ENCODE results near the gene BHLHA9.

The BHLHA9 gene

GRCh38 chr17:1286379-1287106 lies 16.3 kb downstream of the BHLHA9 start:
- H3K9me3 ChIP-seq (ENCODE audit: insufficient read depth, low read length) = peaks cover 6% of the 10 kb centered on the region; the same call in 1 of the 2 replicates
- no peak for TF ChIP-seq YY1 (IDR thresholded peaks at IDR 0.05; ENCODE audit: insufficient read depth, insufficient read length)
- no peak for TF ChIP-seq SUZ12 (IDR thresholded peaks at IDR 0.05; ENCODE audit: extremely low read depth, insufficient read depth, insufficient read length)
- TF ChIP-seq ZNF274 (IDR thresholded peaks at IDR 0.05; ENCODE audit: low read depth, low read length) = no peak
- H3K4me3 ChIP-seq (ENCODE audit: insufficient read length, low read depth) = no peak overlapping the region
- no peaks in the 10 kb centered on the region for H3K4me1 ChIP-seq (ENCODE audit: insufficient read depth, insufficient read length)
- H3K27me3 ChIP-seq (ENCODE audit: insufficient read depth, insufficient read length) = no peaks in the 10 kb centered on the region
- no peaks in the 10 kb centered on the region for H3K36me3 ChIP-seq (ENCODE audit: insufficient read depth, insufficient read length, low read length)
- DNase-seq (ENCODE audit: low read depth, low spot score) = no peak
- H3K9ac ChIP-seq (ENCODE audit: insufficient read length, low read depth) = no peak overlapping the region

DNA sequence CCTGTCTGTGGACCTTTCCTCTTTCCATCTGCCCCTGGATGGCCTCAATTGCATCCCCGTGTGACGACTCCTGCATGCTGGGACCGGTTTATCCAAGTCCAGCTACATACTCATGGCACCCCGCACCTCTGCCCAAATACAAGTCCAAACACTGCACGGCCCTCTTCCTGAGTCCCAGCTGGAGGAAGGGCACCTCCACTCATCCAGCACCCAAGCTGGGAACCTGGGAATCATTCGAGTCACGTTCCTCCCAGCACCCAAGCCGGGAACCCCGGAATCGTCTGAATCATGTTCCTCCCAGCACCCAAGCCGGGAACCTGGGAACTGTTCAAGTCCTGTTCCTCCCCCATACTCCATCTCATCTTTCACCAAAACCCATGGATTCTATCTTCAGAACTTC lies 19.5 kb downstream of the BHLHA9 start:
- TF ChIP-seq SUZ12 (IDR thresholded peaks at IDR 0.05; ENCODE audit: extremely low read depth, insufficient read depth, insufficient read length) (no peak), YY1 (IDR thresholded peaks at IDR 0.05; ENCODE audit: insufficient read depth, insufficient read length) (no peak), ZNF274 (IDR thresholded peaks at IDR 0.05; ENCODE audit: low read depth, low read length) (no peak)
- no peak overlapping the region for H3K9ac ChIP-seq (ENCODE audit: insufficient read length, low read depth)
- no peaks in the 10 kb centered on the region for H3K27me3 ChIP-seq (ENCODE audit: insufficient read depth, insufficient read length)
- H3K4me1 ChIP-seq (ENCODE audit: insufficient read depth, insufficient read length) = no peaks in the 10 kb centered on the region
- no peak for DNase-seq (ENCODE audit: low read depth, low spot score)
- no peaks in the 10 kb centered on the region for H3K36me3 ChIP-seq (ENCODE audit: insufficient read depth, insufficient read length, low read length)
- no peak overlapping the region for H3K4me3 ChIP-seq (ENCODE audit: insufficient read length, low read depth)
- peaks cover 6% of the 10 kb centered on the region; the same call in 1 of the 2 replicates for H3K9me3 ChIP-seq (ENCODE audit: insufficient read depth, low read length)

DNA sequence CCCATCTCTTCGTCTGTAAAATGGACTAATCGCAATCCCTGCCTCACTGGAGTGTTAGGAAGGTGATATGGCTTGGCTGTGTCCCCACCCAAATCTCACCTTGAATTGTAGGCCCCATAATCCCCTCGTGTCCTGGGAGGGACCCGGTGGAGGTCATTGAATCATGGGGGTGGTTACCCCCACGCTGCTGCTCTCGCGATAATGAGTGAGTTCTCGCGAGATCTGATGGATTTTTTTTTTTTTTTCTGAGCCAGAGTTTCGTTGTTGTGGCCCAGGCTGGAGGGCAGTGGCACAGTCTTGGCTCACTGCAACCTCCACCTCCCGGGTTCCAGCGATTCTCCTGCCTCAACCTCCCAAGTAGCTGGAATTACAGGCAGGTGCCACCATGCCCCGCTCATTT lies 20.4 kb downstream of the BHLHA9 start:
- H3K9me3 ChIP-seq (ENCODE audit: insufficient read depth, low read length) = peaks cover 6% of the 10 kb centered on the region; the same call in 1 of the 2 replicates
- no peak for DNase-seq (ENCODE audit: low read depth, low spot score)
- TF ChIP-seq ZNF274 (IDR thresholded peaks at IDR 0.05; ENCODE audit: low read depth, low read length) (no peak), YY1 (IDR thresholded peaks at IDR 0.05; ENCODE audit: insufficient read depth, insufficient read length) (no peak), SUZ12 (IDR thresholded peaks at IDR 0.05; ENCODE audit: extremely low read depth, insufficient read depth, insufficient read length) (no peak)
- H3K9ac ChIP-seq (ENCODE audit: insufficient read length, low read depth) = no peak overlapping the region
- no peaks in the 10 kb centered on the region for H3K36me3 ChIP-seq (ENCODE audit: insufficient read depth, insufficient read length, low read length)
- peaks cover 3% of the 10 kb centered on the region for H3K4me1 ChIP-seq (ENCODE audit: insufficient read depth, insufficient read length)
- no peak overlapping the region for H3K4me3 ChIP-seq (ENCODE audit: insufficient read length, low read depth)
- no peaks in the 10 kb centered on the region for H3K27me3 ChIP-seq (ENCODE audit: insufficient read depth, insufficient read length)

- H3K4me1 ChIP-seq (ENCODE audit: insufficient read depth, insufficient read length) = peaks cover 16% of the 10 kb centered on the region
- no peak overlapping the region for H3K9ac ChIP-seq (ENCODE audit: insufficient read length, low read depth)
- H3K27me3 ChIP-seq (ENCODE audit: insufficient read depth, insufficient read length) = peaks cover 14% of the 10 kb centered on the region
- TF ChIP-seq ZNF274 (IDR thresholded peaks at IDR 0.05; ENCODE audit: low read depth, low read length) (no peak), YY1 (IDR thresholded peaks at IDR 0.05; ENCODE audit: insufficient read depth, insufficient read length) (no peak), SUZ12 (IDR thresholded peaks at IDR 0.05; ENCODE audit: extremely low read depth, insufficient read depth, insufficient read length) (no peak)
- H3K36me3 ChIP-seq (ENCODE audit: insufficient read depth, insufficient read length, low read length) = no peaks in the 10 kb centered on the region
- H3K9me3 ChIP-seq (ENCODE audit: insufficient read depth, low read length) = no peaks in the 10 kb centered on the region
- DNase-seq (ENCODE audit: low read depth, low spot score) = no peak
- no peak overlapping the region for H3K4me3 ChIP-seq (ENCODE audit: insufficient read length, low read depth)
Measured at GRCh38 chr17:1294157-1294717, 24.0 kb downstream of the BHLHA9 start.

DNA sequence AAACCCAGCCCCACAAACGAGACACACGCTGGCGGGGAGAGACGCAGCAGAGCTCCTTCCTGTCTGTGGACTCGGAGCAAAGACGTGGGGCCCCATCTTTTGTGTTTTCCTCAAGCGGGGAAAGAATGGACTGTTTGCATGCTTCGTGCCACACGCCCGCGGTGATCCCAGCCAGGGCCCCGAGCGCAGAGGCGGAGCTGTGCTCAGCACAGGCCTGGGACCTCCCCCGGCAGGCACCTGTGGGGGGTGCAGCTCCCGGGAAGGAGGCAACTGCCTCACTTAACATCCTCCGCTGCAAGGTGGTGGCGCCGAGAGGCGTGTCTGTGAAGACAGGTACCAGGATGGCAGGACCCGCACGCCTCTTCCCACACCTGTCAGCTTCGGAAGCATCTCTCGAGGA lies 28.4 kb downstream of the BHLHA9 start:
- no peak for DNase-seq (ENCODE audit: low read depth, low spot score)
- H3K9ac ChIP-seq (ENCODE audit: insufficient read length, low read depth) = peak overlapping the region; percentile 10
- H3K4me1 ChIP-seq (ENCODE audit: insufficient read depth, insufficient read length) = peaks cover 18% of the 10 kb centered on the region
- H3K27me3 ChIP-seq (ENCODE audit: insufficient read depth, insufficient read length) = peaks cover 19% of the 10 kb centered on the region
- TF ChIP-seq YY1 (IDR thresholded peaks at IDR 0.05; ENCODE audit: insufficient read depth, insufficient read length) (no peak), ZNF274 (IDR thresholded peaks at IDR 0.05; ENCODE audit: low read depth, low read length) (no peak), SUZ12 (IDR thresholded peaks at IDR 0.05; ENCODE audit: extremely low read depth, insufficient read depth, insufficient read length) (no peak)
- H3K4me3 ChIP-seq (ENCODE audit: insufficient read length, low read depth) = no peak overlapping the region
- no peaks in the 10 kb centered on the region for H3K9me3 ChIP-seq (ENCODE audit: insufficient read depth, low read length)
- no peaks in the 10 kb centered on the region for H3K36me3 ChIP-seq (ENCODE audit: insufficient read depth, insufficient read length, low read length)

GRCh38 chr17:1299552-1300370 lies 29.5 kb downstream of the BHLHA9 start:
- Histone ChIP-seq H3K4me1 (ENCODE audit: insufficient read depth, insufficient read length) (peaks cover 18% of the 10 kb centered on the region), H3K9me3 (ENCODE audit: insufficient read depth, low read length) (no peaks in the 10 kb centered on the region), H3K9ac (ENCODE audit: insufficient read length, low read depth) (no peak overlapping the region), H3K36me3 (ENCODE audit: insufficient read depth, insufficient read length, low read length) (no peaks in the 10 kb centered on the region), H3K4me3 (ENCODE audit: insufficient read length, low read depth) (no peak overlapping the region), H3K27me3 (ENCODE audit: insufficient read depth, insufficient read length) (peaks cover 19% of the 10 kb centered on the region)
- no peak for TF ChIP-seq YY1 (IDR thresholded peaks at IDR 0.05; ENCODE audit: insufficient read depth, insufficient read length)
- no peak for TF ChIP-seq SUZ12 (IDR thresholded peaks at IDR 0.05; ENCODE audit: extremely low read depth, insufficient read depth, insufficient read length)
- TF ChIP-seq ZNF274 (IDR thresholded peaks at IDR 0.05; ENCODE audit: low read depth, low read length) = no peak
- DNase-seq (ENCODE audit: low read depth, low spot score) = no peak

All from NT2/D1 (cell line).